AG08396 (cell line): Measurements from ENCODE around the gene IGFBP6.

Experiments
- DNase-seq: peaks from one replicate; pipeline ENCODE4 v3.0.0; 2012; ENCODE audit warnings: low spot score, mixed read lengths

IGFBP6 gene

GRCh38 chr12:53059434-53060063 lies 37.9 kb upstream of the IGFBP6 start:
- DNase-seq = no peak

- DNase-seq = no peak
Observed at GRCh38 chr12:53060064-53060720, 37.3 kb upstream of the IGFBP6 start.

- DNase-seq = no peak
Observed at GRCh38 chr12:53060721-53061276, 36.7 kb upstream of the IGFBP6 start.

GRCh38 chr12:53061404-53062010 lies 36.0 kb upstream of the IGFBP6 start:
- DNase-seq = no peak

GRCh38 chr12:53062011-53062961 lies 35.2 kb upstream of the IGFBP6 start:
- DNase-seq = no peak

GRCh38 chr12:53062977-53063707 lies 34.3 kb upstream of the IGFBP6 start:
- DNase-seq = no peak

GRCh38 chr12:53063708-53064612 lies 33.5 kb upstream of the IGFBP6 start:
- no peak for DNase-seq

GRCh38 chr12:53064613-53065436 lies 32.6 kb upstream of the IGFBP6 start:
- no peak for DNase-seq

GRCh38 chr12:53065470-53065869 lies 32.0 kb upstream of the IGFBP6 start:
- no peak for DNase-seq

GRCh38 chr12:53065975-53066931 lies 31.2 kb upstream of the IGFBP6 start:
- DNase-seq = peak; percentile 88

- DNase-seq = no peak
Observed at GRCh38 chr12:53067074-53067992, 30.1 kb upstream of the IGFBP6 start.

GRCh38 chr12:53067993-53068770 lies 29.3 kb upstream of the IGFBP6 start:
- DNase-seq = no peak

GRCh38 chr12:53068811-53069585 lies 28.5 kb upstream of the IGFBP6 start:
- DNase-seq = no peak

GRCh38 chr12:53069621-53070410 lies 27.7 kb upstream of the IGFBP6 start:
- no peak for DNase-seq
